ENCODE results near the gene ABCA1.
"Not testable (repeated sequence)": the region's sequence is repeated elsewhere in the genome, so short reads cannot be mapped to it uniquely, and the experiment has no call there.

The ABCA1 gene

DNA sequence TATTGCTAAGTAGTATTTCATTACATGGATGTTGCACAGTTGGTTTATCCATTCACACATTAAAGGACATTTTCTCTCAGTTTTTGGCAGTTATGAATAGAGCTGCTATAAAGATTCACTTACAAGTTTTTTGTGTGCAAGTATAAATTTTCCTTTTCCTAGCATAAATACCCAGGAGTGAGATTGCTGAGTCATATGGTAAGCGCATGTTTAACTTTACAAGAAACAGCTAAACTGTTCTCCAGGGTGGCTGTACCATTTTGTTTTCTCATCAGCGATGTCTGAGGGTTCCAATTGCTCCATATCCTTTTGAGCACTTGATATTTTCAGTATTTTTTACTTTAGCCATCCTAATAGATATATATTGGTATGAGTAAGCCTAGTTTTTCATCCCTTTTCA lies 16.4 kb upstream of the ABCA1 start:
- DNase-seq (ENCODE audit: low read depth), result no peak

DNA sequence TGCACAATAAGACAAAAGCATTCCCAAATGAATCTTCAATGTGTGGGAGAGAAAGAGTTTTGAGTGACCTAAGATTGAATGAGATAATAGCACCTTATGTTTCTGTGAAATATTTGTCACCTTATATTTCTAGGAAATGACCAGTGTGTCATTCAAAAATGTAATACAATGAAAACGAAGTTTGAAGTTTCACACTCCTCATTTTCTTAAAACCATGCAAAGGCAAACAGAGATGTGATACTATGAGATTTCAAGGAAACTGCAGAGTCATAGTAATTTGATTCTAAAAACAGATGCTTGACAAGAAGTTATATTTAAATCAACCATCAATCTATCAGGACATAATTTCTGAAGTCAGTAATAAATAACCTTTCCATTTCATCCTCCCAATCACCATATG lies 13.6 kb upstream of the ABCA1 start:
- TF ChIP-seq, protein P1, sequence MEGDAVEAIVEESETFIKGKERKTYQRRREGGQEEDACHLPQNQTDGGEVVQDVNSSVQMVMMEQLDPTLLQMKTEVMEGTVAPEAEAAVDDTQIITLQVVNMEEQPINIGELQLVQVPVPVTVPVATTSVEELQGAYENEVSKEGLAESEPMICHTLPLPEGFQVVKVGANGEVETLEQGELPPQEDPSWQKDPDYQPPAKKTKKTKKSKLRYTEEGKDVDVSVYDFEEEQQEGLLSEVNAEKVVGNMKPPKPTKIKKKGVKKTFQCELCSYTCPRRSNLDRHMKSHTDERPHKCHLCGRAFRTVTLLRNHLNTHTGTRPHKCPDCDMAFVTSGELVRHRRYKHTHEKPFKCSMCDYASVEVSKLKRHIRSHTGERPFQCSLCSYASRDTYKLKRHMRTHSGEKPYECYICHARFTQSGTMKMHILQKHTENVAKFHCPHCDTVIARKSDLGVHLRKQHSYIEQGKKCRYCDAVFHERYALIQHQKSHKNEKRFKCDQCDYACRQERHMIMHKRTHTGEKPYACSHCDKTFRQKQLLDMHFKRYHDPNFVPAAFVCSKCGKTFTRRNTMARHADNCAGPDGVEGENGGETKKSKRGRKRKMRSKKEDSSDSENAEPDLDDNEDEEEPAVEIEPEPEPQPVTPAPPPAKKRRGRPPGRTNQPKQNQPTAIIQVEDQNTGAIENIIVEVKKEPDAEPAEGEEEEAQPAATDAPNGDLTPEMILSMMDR (conservative IDR thresholded peaks at IDR 0.05; ENCODE audit: low read depth, low read length), result no peak
- no peak for DNase-seq (ENCODE audit: low read depth)
- H3K4me3 ChIP-seq (ENCODE audit: low read length), result no peak overlapping the region

More for the DNA sequence above, 16.4 kb upstream of the ABCA1 start:
- TF ChIP-seq, protein P1 (conservative IDR thresholded peaks at IDR 0.05; ENCODE audit: low read depth, low read length), result no peak
- H3K4me3 ChIP-seq (ENCODE audit: low read length), result no peak overlapping the region

- no peak for DNase-seq (ENCODE audit: low read depth)
- TF ChIP-seq, protein P1 (conservative IDR thresholded peaks at IDR 0.05; ENCODE audit: low read depth, low read length), result no peak
- no peak overlapping the region for H3K4me3 ChIP-seq (ENCODE audit: low read length)
Observed at GRCh38 chr9:104936291-104936690, 8.3 kb upstream of the ABCA1 start.

DNA sequence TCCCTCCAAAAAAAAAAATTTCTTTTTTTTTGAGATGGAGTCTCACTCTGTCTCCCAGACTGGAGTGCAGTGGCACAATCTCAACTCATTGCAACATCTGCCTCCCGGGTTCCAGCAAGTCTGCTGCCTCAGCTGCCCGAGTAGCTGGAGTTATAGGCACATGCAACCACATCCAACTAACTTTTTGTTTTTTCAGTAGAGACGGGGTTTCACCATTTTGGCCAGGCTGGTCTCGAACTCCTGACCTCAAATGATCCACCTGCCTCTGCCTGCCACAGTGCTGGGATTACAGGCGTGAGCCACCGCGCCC lies 7.5 kb upstream of the ABCA1 start:
- not testable (repeated sequence) for H3K4me3 ChIP-seq (ENCODE audit: low read length); DNase-seq (ENCODE audit: low read depth)

- TF ChIP-seq, protein P1 (conservative IDR thresholded peaks at IDR 0.05; ENCODE audit: low read depth, low read length), result no peak
- no peak for DNase-seq (ENCODE audit: low read depth)
- no peak overlapping the region for H3K4me3 ChIP-seq (ENCODE audit: low read length)
Observed at GRCh38 chr9:104934691-104935500, 6.9 kb upstream of the ABCA1 start.

DNA sequence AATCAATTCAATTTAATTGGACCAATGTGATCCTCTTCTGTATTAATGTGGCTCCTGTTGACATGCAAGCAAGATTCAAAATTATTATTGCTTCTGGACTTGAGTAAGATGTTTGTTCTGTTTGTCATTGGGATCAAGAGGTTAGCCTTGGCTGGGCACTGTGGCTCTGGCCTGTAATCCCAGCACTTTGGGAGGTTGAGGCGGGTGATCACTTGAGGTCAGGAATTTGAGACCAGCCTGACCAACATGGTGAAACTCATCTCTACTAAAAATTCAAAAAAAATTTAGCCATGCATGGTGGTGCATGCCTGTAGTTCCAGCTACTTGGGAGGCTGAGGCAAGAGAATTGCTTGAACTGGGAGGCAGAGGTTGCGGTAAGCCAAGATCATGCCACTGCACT lies 5.1 kb upstream of the ABCA1 start:
- DNase-seq (ENCODE audit: low read depth); H3K4me3 ChIP-seq (ENCODE audit: low read length): not testable (repeated sequence)

DNA sequence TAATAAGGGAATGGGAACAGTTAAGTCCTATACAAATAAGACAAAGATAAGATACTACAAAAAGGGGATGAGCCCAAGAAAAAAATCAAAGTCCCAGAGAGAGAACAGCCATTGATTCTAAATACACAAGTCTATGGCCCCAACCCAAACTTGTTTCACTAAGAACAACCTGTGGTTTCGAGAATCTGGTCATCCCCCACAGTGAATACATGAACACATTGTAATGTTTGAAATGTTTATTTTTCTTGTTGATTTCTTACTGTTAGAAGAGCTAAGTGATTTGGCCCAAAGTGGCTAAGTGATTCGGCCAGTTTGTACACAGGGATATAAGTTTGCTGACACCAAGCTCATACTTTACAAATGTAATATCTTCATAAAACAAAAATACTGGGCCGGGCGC lies 3.3 kb upstream of the ABCA1 start:
- DNase-seq (ENCODE audit: low read depth), result no peak
- TF ChIP-seq, protein P1 (conservative IDR thresholded peaks at IDR 0.05; ENCODE audit: low read depth, low read length), result no peak
- no peak overlapping the region for H3K4me3 ChIP-seq (ENCODE audit: low read length)

- H3K4me3 ChIP-seq (ENCODE audit: low read length), result peak overlapping the region; percentile 99
- TF ChIP-seq, protein P1 (conservative IDR thresholded peaks at IDR 0.05; ENCODE audit: low read depth, low read length), result no peak
- DNase-seq (ENCODE audit: low read depth), result no peak
Observed at GRCh38 chr9:104927216-104927911, 591 bp downstream of the ABCA1 start.

Measured in retinal pigment epithelial cell (primary cell).